Stomach (tissue), 9 donors: ENCODE measurements around the gene TNFRSF6B. TPM values are rescaled to one million over a fixed set of nuclear protein-coding genes. Genes with fewer than 3 reads are reported as not detected.

Experiments used
- DNase-seq, 2 donors: peaks; one replicate each; pipeline versions ENCODE4 v3.0.0 to v3.0.0-alpha.2; 2013 to 2019
- H3K27ac ChIP-seq, 5 donors: fragments of 200-600 bp in 4 of 5; sonication (generic) in 4 of 5; one replicate each; pipeline ENCODE4 v1.5.1; 2013 to 2019; ENCODE audit warnings: mild to moderate bottlenecking in 1 of 5, moderate library complexity in 1 of 5
- H3K27me3 ChIP-seq, 3 donors: fragments of 200-600 bp; sonication (generic); one replicate each; pipeline ENCODE4 v1.5.1; 2017 to 2019; ENCODE audit warnings: mixed run types in 1 of 3
- H3K36me3 ChIP-seq, 4 donors: fragments of 200-600 bp; sonication (generic); 1 replicate in 3 of 4; 2 replicates in 1 of 4; pipeline ENCODE4 v1.5.1; 2016 to 2019
- H3K4me1 ChIP-seq, 4 donors: fragments of 200-600 bp; sonication (generic); one replicate each; pipeline ENCODE4 v1.5.1; 2016 to 2019
- H3K4me3 ChIP-seq, 4 donors: fragments of 200-600 bp; sonication (generic) in 3 of 4; one replicate each; pipeline ENCODE4 v1.5.1; 2016 to 2019; ENCODE audit warnings: mild to moderate bottlenecking in 1 of 4
- H3K9me3 ChIP-seq, 4 donors: fragments of 200-600 bp; sonication (generic); one replicate each; pipeline ENCODE4 v1.5.1; 2016 to 2019
- CTCF ChIP-seq, 7 experiments: fragments of 450-650 bp in 4 of 7; fragments of 200-600 bp in 3 of 7; sonication (generic) in 3 of 7; IDR thresholded peaks; one replicate each; pipeline ENCODE4 v1.5.1; 2016 to 2019; ENCODE audit warnings: antibody characterized with exemption in 7 of 7, control low read depth in 2 of 7, mild to moderate bottlenecking in 1 of 7
- EP300 ChIP-seq: sonication (generic); formaldehyde crosslinking; IDR thresholded peaks from one replicate; pipeline ENCODE4 v1.6.1; 2017; ENCODE audit warnings: antibody characterized with exemption
- POLR2A ChIP-seq, 4 donors: fragments of 450-650 bp; IDR thresholded peaks; one replicate each; pipeline ENCODE4 v1.6.1; 2016; ENCODE audit warnings: antibody characterized with exemption in 4 of 4, control low read depth in 2 of 4, mild to moderate bottlenecking in 1 of 4, moderate library complexity in 1 of 4
- POLR2AphosphoS5 ChIP-seq, 3 donors: sonication (generic); formaldehyde crosslinking; IDR thresholded peaks; one replicate each; pipeline ENCODE4 v1.6.1; 2016; ENCODE audit warnings: antibody characterized with exemption in 3 of 3
- WGBS, 5 donors: extraction: QIAGEN DNeasy Blood & Tissue Kit in 3 of 5; methylation state at CpG; one replicate each; pipeline versions ENCODE4 v1.1.5 to v1.1.7; 2013 to 2018; 5-methylcytosine and 5-hydroxymethylcytosine counted together
- intact Hi-C: fragments of 100-400 bp; cut with DNase I; formaldehyde crosslinking; loops from one replicate; pipeline ENCODE4 v1.15.1; 2023; ENCODE audit warnings: low total_unique reads
- polyA plus RNA-seq, 3 donors: library from polyadenylated mRNA; stranded (reverse); fragments of 200-250 nt; gene quantifications; one replicate each; pipeline ENCODE4 v1.2.3, GENCODE V29; 2013
- total RNA-seq, 5 donors: library from RNA; depleted of rRNA; stranded (reverse); fragments of >200 nt; gene quantifications; one replicate each; pipeline versions ENCODE4 v1.1.0 to v1.2.3, GENCODE V29; 2014 to 2016
- donor health status: healthy with polysubstance abuse.
- donor health status: Bipolar disorder and iron deficiency.
- donor health status: healthy.

The TNFRSF6B gene
- total and polyA plus RNA-seq, 8 donors = 1.1 to 26.2 (median 8.5) TPM; not detected in 1

GRCh38 chr20:63732118-63733095, 36.0 kb downstream of the TNFRSF6B start:
- intact Hi-C loops = no loop called here
- WGBS, 5 donors = 86 to 92% (median 88%) methylated on average over 37 to 38 of the region's 38 CpGs
- H3K36me3 ChIP-seq = peaks cover 22 to 57% (median 48%) of the 10 kb centered on the region in 4 donors
- H3K4me3 ChIP-seq = no peak overlapping the region
- no peaks in the 10 kb centered on the region for H3K9me3 ChIP-seq
- H3K27me3 ChIP-seq = peaks cover 0 to 3% (median 0%) of the 10 kb centered on the region in 3 donors
- H3K27ac ChIP-seq = no peak overlapping the region
- no peak for DNase-seq
- no peak for TF ChIP-seq POLR2AphosphoS5 (IDR thresholded peaks at IDR 0.05)
- TF ChIP-seq CTCF (IDR thresholded peaks at IDR 0.05) = no peak
- TF ChIP-seq EP300 = no peak
- no peak for TF ChIP-seq POLR2A (IDR thresholded peaks at IDR 0.05)
- H3K4me1 ChIP-seq = peaks cover 12 to 25% (median 22%) of the 10 kb centered on the region in 4 donors

- intact Hi-C loops = no loop called here
- TF ChIP-seq POLR2A (IDR thresholded peaks at IDR 0.05) (no peak), CTCF (IDR thresholded peaks at IDR 0.05) (no peak), EP300 (no peak), POLR2AphosphoS5 (IDR thresholded peaks at IDR 0.05) (no peak)
- no peak for DNase-seq
- Histone ChIP-seq H3K27ac (no peak overlapping the region), H3K4me3 (no peak overlapping the region), H3K27me3 (peaks cover 0 to 6% (median 0%) of the 10 kb centered on the region in 3 donors), H3K36me3 (peaks cover 22 to 57% (median 47%) of the 10 kb centered on the region in 4 donors), H3K9me3 (no peaks in the 10 kb centered on the region), H3K4me1 (peaks cover 19 to 32% (median 29%) of the 10 kb centered on the region in 4 donors)
- WGBS, 5 donors = 93 to 96% (median 95%) methylated on average over 11 to 13 of the region's 13 CpGs
These were observed 36.7 kb downstream of the TNFRSF6B start for GRCh38 chr20:63733117-63733516.

GRCh38 chr20:63733579-63734081, 37.2 kb downstream of the TNFRSF6B start:
- whole genome bisulfite sequencing, 5 donors = 93 to 99% (median 94%) methylated on average over 12 to 18 of the region's 18 CpGs
- H3K27ac ChIP-seq = no peak overlapping the region
- no peak for TF ChIP-seq POLR2A (IDR thresholded peaks at IDR 0.05)
- no peak for TF ChIP-seq EP300
- TF ChIP-seq POLR2AphosphoS5 (IDR thresholded peaks at IDR 0.05) = no peak
- no peak for TF ChIP-seq CTCF (IDR thresholded peaks at IDR 0.05)
- intact Hi-C loops = no loop called here
- no peak for DNase-seq
- peaks cover 22 to 57% (median 45%) of the 10 kb centered on the region in 4 donors for H3K36me3 ChIP-seq
- H3K4me3 ChIP-seq = no peak overlapping the region
- peaks cover 25 to 37% (median 32%) of the 10 kb centered on the region in 4 donors for H3K4me1 ChIP-seq
- no peaks in the 10 kb centered on the region for H3K9me3 ChIP-seq
- H3K27me3 ChIP-seq = peaks cover 0 to 6% (median 0%) of the 10 kb centered on the region in 3 donors

GRCh38 chr20:63734111-63734945, 37.9 kb downstream of the TNFRSF6B start:
- Histone ChIP-seq H3K36me3 (peaks cover 22 to 54% (median 45%) of the 10 kb centered on the region in 4 donors), H3K4me3 (no peak overlapping the region), H3K4me1 (peaks cover 31 to 43% (median 39%) of the 10 kb centered on the region in 4 donors), H3K27ac (no peak overlapping the region), H3K9me3 (no peaks in the 10 kb centered on the region), H3K27me3 (peaks cover 0 to 6% (median 0%) of the 10 kb centered on the region in 3 donors)
- no peak for TF ChIP-seq POLR2A (IDR thresholded peaks at IDR 0.05)
- TF ChIP-seq POLR2AphosphoS5 (IDR thresholded peaks at IDR 0.05) = no peak
- no peak for TF ChIP-seq EP300
- TF ChIP-seq CTCF (IDR thresholded peaks at IDR 0.05) = no peak
- intact Hi-C loops = no loop called here
- whole genome bisulfite sequencing, 5 donors = 90 to 93% (median 93%) methylated on average over 19 to 25 of the region's 25 CpGs
- no peak for DNase-seq
